Measurements from ENCODE around the gene HELZ.

The HELZ gene

GRCh38 chr17:67196422-67196821 lies 48.6 kb downstream of the HELZ start:
- Histone ChIP-seq H3K9me3 (ENCODE audit: low read length) (no peaks in the 10 kb centered on the region), H3K79me2 (ENCODE audit: insufficient read depth, low read length) (no peaks in the 10 kb centered on the region), H3K4me1 (ENCODE audit: insufficient read depth, low read length, severe bottlenecking) (no peaks in the 10 kb centered on the region), H3K36me3 (ENCODE audit: insufficient read depth, low read length) (peaks cover 70% of the 10 kb centered on the region), H3K4me3 (ENCODE audit: low read depth, low read length, poor library complexity, severe bottlenecking) (no peak overlapping the region), H2AFZ (ENCODE audit: low read length) (no peak overlapping the region), H3K9ac (ENCODE audit: low read length) (no peak overlapping the region), H4K20me1 (ENCODE audit: insufficient read depth, low read length) (no peaks in the 10 kb centered on the region), H3K27me3 (ENCODE audit: insufficient read depth, low read length) (no peaks in the 10 kb centered on the region), H3F3A (ENCODE audit: insufficient read depth, low read length) (no peaks in the 10 kb centered on the region), H3K27ac (ENCODE audit: low read depth, low read length, poor library complexity, severe bottlenecking) (no peak overlapping the region), H3K9me2 (ENCODE audit: low read depth, low read length) (no peaks in the 10 kb centered on the region), H3K4me2 (ENCODE audit: low read length) (no peak overlapping the region)
- TF ChIP-seq EZH2 (IDR thresholded peaks at IDR 0.05; ENCODE audit: borderline replicate concordance, low read length), result no peak
- TF ChIP-seq CTCF (IDR thresholded peaks at IDR 0.05; ENCODE audit: low read length), result no peak

- Histone ChIP-seq H3K27ac (ENCODE audit: low read depth, low read length, poor library complexity, severe bottlenecking) (no peak overlapping the region), H2AFZ (ENCODE audit: low read length) (no peak overlapping the region), H4K20me1 (ENCODE audit: insufficient read depth, low read length) (no peaks in the 10 kb centered on the region), H3K4me3 (ENCODE audit: low read depth, low read length, poor library complexity, severe bottlenecking) (no peak overlapping the region), H3K4me1 (ENCODE audit: insufficient read depth, low read length, severe bottlenecking) (no peaks in the 10 kb centered on the region), H3K36me3 (ENCODE audit: insufficient read depth, low read length) (peaks cover 64% of the 10 kb centered on the region), H3K9me2 (ENCODE audit: low read depth, low read length) (no peaks in the 10 kb centered on the region), H3K4me2 (ENCODE audit: low read length) (no peak overlapping the region), H3K79me2 (ENCODE audit: insufficient read depth, low read length) (no peaks in the 10 kb centered on the region), H3K27me3 (ENCODE audit: insufficient read depth, low read length) (no peaks in the 10 kb centered on the region), H3K9me3 (ENCODE audit: low read length) (0 out of 2 replicates have a peak, but pooled peaks cover 3% of the 10 kb centered on the region), H3K9ac (ENCODE audit: low read length) (no peak overlapping the region), H3F3A (ENCODE audit: insufficient read depth, low read length) (no peaks in the 10 kb centered on the region)
- TF ChIP-seq CTCF (IDR thresholded peaks at IDR 0.05; ENCODE audit: low read length) (no peak), EZH2 (IDR thresholded peaks at IDR 0.05; ENCODE audit: borderline replicate concordance, low read length) (no peak)
Observed at GRCh38 chr17:67194134-67194533, 50.9 kb downstream of the HELZ start.

GRCh38 chr17:67187927-67188326 lies 57.1 kb downstream of the HELZ start:
- 0 out of 2 replicates have a peak, but pooled peaks cover 3% of the 10 kb centered on the region for H3K9me3 ChIP-seq (ENCODE audit: low read length)
- H3K4me1 ChIP-seq (ENCODE audit: insufficient read depth, low read length, severe bottlenecking), result no peaks in the 10 kb centered on the region
- H3K9ac ChIP-seq (ENCODE audit: low read length), result no peak overlapping the region
- no peaks in the 10 kb centered on the region for H3K9me2 ChIP-seq (ENCODE audit: low read depth, low read length)
- H3F3A ChIP-seq (ENCODE audit: insufficient read depth, low read length), result no peaks in the 10 kb centered on the region
- H3K4me2 ChIP-seq (ENCODE audit: low read length), result no peak overlapping the region
- no peaks in the 10 kb centered on the region for H3K27me3 ChIP-seq (ENCODE audit: insufficient read depth, low read length)
- no peak overlapping the region for H3K27ac ChIP-seq (ENCODE audit: low read depth, low read length, poor library complexity, severe bottlenecking)
- no peak overlapping the region for H2AFZ ChIP-seq (ENCODE audit: low read length)
- no peaks in the 10 kb centered on the region for H3K79me2 ChIP-seq (ENCODE audit: insufficient read depth, low read length)
- no peaks in the 10 kb centered on the region for H4K20me1 ChIP-seq (ENCODE audit: insufficient read depth, low read length)
- TF ChIP-seq CTCF (IDR thresholded peaks at IDR 0.05; ENCODE audit: low read length), result no peak
- TF ChIP-seq EZH2 (IDR thresholded peaks at IDR 0.05; ENCODE audit: borderline replicate concordance, low read length), result no peak
- H3K36me3 ChIP-seq (ENCODE audit: insufficient read depth, low read length), result peaks cover 46% of the 10 kb centered on the region
- no peak overlapping the region for H3K4me3 ChIP-seq (ENCODE audit: low read depth, low read length, poor library complexity, severe bottlenecking)

Measured in OCI-LY1 (cell line).